GM13976 (cell line): ENCODE measurements around the gene TNS1.

Experiments used
- DNase-seq: peaks from one replicate; pipeline ENCODE4 v3.0.0; 2012; ENCODE audit warnings: low spot score
- in situ Hi-C: fragments of 300-500 bp; cut with MboI; formaldehyde crosslinking; loops from one replicate; pipeline ENCODE4 v1.12.0; 2022; ENCODE audit warnings: low sequenced_read_pairs, mixed read lengths, inconsistent platforms; ENCODE audit not compliant: unreplicated experiment
- TF ChIP-seq, protein P1 (sequence below): IDR thresholded peaks from 2 replicates; pipeline ENCODE4 v1.5.1; 2012; ENCODE audit warnings: borderline replicate concordance, mild to moderate bottlenecking; ENCODE audit not compliant: insufficient read depth; ENCODE audit errors: extremely low read depth, missing control alignments, control extremely low read depth

TNS1 gene

GRCh38 chr2:217945530-217945929, 57.3 kb downstream of the TNS1 start:
- in situ Hi-C loops, result no loop called here
- DNase-seq, result no peak
- TF ChIP-seq, protein P1, sequence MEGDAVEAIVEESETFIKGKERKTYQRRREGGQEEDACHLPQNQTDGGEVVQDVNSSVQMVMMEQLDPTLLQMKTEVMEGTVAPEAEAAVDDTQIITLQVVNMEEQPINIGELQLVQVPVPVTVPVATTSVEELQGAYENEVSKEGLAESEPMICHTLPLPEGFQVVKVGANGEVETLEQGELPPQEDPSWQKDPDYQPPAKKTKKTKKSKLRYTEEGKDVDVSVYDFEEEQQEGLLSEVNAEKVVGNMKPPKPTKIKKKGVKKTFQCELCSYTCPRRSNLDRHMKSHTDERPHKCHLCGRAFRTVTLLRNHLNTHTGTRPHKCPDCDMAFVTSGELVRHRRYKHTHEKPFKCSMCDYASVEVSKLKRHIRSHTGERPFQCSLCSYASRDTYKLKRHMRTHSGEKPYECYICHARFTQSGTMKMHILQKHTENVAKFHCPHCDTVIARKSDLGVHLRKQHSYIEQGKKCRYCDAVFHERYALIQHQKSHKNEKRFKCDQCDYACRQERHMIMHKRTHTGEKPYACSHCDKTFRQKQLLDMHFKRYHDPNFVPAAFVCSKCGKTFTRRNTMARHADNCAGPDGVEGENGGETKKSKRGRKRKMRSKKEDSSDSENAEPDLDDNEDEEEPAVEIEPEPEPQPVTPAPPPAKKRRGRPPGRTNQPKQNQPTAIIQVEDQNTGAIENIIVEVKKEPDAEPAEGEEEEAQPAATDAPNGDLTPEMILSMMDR, result no peak

DNA sequence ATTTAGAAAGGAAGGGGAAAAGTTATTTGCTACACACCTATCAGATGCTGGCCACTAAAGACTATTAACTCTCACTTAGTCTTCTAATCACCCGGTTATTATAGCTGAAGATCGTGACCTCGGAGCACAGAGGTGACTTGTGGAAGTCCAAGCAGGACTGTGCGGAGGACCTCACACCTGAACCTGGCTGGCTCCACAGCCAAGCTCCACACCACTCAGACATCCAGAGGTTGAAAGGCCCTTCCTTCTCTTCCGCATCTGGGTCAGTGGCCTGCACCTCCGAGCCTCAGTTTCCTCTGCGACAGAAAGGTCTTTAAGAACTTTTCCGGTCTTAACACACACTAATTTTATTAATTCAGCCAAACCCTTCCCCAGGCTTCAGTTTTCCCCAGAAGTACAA, 57.9 kb downstream of the TNS1 start:
- TF ChIP-seq, protein P1, result no peak
- DNase-seq, result no peak
- in situ Hi-C loops, result no loop called here

GRCh38 chr2:217944366-217944765, 58.4 kb downstream of the TNS1 start:
- in situ Hi-C loops, result no loop called here
- DNase-seq, result no peak
- TF ChIP-seq, protein P1, result no peak

- no peak for DNase-seq
- TF ChIP-seq, protein P1, result no peak
- in situ Hi-C loops, result no loop called here
Measured at GRCh38 chr2:217943446-217944321, 59.1 kb downstream of the TNS1 start.

GRCh38 chr2:217942731-217943335, 60.0 kb downstream of the TNS1 start:
- in situ Hi-C loops, result no loop called here
- TF ChIP-seq, protein P1, result no peak
- no peak for DNase-seq

DNA sequence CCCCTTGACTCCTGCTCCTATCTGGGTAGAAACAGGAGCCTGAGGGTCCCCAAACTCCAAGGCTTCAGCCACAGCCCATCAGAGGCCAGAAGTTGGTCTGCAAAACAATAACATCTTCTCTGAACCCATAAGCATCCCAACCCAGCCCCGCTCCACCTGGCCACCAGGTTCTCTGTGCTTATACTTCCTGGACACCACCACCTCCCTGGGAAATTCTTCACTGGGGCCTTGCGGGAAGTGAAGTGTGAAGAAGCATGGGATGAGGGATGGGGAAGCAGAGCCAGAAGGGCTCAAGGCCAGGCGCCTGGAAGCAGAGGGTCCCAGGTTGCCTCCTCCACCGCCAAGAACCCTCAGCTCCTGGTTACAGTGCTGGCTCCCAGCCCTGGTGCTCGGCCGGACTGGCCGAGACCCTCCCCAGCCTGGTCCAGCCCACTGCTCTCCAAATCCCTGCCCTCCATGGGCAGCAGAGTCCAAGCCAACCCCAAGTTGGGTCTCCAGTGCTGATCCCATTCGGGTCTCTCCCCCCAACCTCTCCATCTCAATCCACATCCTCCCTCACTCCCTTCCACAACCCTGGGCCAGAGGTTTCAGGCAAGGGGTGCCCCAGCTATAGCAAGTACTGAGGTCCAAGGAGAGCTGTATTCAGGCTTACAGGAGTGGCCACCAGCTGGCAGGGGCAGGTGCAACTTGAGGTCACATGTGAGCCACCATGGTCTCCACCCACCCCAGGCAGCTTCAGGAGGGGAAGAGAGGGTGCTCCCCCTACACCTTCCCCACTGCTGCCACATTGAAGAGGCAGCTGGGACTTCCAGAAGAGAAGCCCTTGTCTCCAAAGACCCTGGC, 60.7 kb downstream of the TNS1 start:
- in situ Hi-C loops, result no loop called here
- TF ChIP-seq, protein P1, result no peak
- DNase-seq, result no peak
